HG03571 (cell line): Measurements from ENCODE around the gene FBXO33.

Source experiments
- ATAC-seq: cut with Tn5 transposase; IDR thresholded peaks from one replicate; pipeline ENCODE4 v1.9.1; 2021; ENCODE audit not compliant: unreplicated experiment

FBXO33 gene

GRCh38 chr14:39432179-39432618 is at the start of gene FBXO33:
Gene FBXO33 (minus strand): TSS chr14:39432433. CDS start chr14:39432162, 271 bp downstream.
- ATAC-seq: peak; percentile 79

- peak; percentile 72 for ATAC-seq
Observed at GRCh38 chr14:39474416-39474911, 42.2 kb upstream of the FBXO33 start.

- ATAC-seq: no peak
Observed at GRCh38 chr14:39472078-39472477, 39.8 kb upstream of the FBXO33 start.

GRCh38 chr14:39469094-39469710 is 37.0 kb upstream of the FBXO33 start:
- peak; percentile 93 for ATAC-seq

GRCh38 chr14:39467889-39468524 is 35.8 kb upstream of the FBXO33 start:
- no peak for ATAC-seq

GRCh38 chr14:39459795-39460478 is 27.7 kb upstream of the FBXO33 start:
- ATAC-seq: no peak

- no peak for ATAC-seq
Observed at GRCh38 chr14:39456702-39457250, 24.5 kb upstream of the FBXO33 start.

GRCh38 chr14:39454906-39455539 is 22.8 kb upstream of the FBXO33 start:
- ATAC-seq: no peak

GRCh38 chr14:39452680-39453079 is 20.4 kb upstream of the FBXO33 start:
- no peak for ATAC-seq

GRCh38 chr14:39451811-39452210 is 19.6 kb upstream of the FBXO33 start:
- peak; percentile 48 for ATAC-seq

GRCh38 chr14:39447175-39447661 is 15.0 kb upstream of the FBXO33 start:
- ATAC-seq: no peak

GRCh38 chr14:39446131-39446744 is 14.0 kb upstream of the FBXO33 start:
- peak; percentile 47 for ATAC-seq

- ATAC-seq: no peak
Observed at GRCh38 chr14:39442293-39442692, 10.1 kb upstream of the FBXO33 start.

GRCh38 chr14:39441805-39442204 is 9.6 kb upstream of the FBXO33 start:
- ATAC-seq: no peak

GRCh38 chr14:39440975-39441374 is 8.7 kb upstream of the FBXO33 start:
- ATAC-seq: no peak

- no peak for ATAC-seq
Observed at GRCh38 chr14:39435241-39435640, 3.0 kb upstream of the FBXO33 start.

GRCh38 chr14:39434401-39434800 is 2.2 kb upstream of the FBXO33 start:
- ATAC-seq: no peak

- no peak for ATAC-seq
Observed at GRCh38 chr14:39433452-39433813, 1.2 kb upstream of the FBXO33 start.

- peak; percentile 61 for ATAC-seq
Observed at GRCh38 chr14:39432619-39433451, 602 bp upstream of the FBXO33 start.
